GM18861 (cell line): ENCODE results near the gene FGR.
A peak's percentile ranks its signal among the peaks of the same experiment; 100 is the strongest.
"Not testable (repeated sequence)": the region's sequence is repeated elsewhere in the genome, so short reads cannot be mapped to it uniquely, and the experiment has no call there.

Experiments used
- ATAC-seq: cut with Tn5 transposase; IDR thresholded peaks from one replicate; pipeline ENCODE4 v1.9.1; 2021; ENCODE audit not compliant: unreplicated experiment

FGR gene

GRCh38 chr1:27635396-27636142 is 584 bp upstream of the FGR start:
- no peak for ATAC-seq

DNA sequence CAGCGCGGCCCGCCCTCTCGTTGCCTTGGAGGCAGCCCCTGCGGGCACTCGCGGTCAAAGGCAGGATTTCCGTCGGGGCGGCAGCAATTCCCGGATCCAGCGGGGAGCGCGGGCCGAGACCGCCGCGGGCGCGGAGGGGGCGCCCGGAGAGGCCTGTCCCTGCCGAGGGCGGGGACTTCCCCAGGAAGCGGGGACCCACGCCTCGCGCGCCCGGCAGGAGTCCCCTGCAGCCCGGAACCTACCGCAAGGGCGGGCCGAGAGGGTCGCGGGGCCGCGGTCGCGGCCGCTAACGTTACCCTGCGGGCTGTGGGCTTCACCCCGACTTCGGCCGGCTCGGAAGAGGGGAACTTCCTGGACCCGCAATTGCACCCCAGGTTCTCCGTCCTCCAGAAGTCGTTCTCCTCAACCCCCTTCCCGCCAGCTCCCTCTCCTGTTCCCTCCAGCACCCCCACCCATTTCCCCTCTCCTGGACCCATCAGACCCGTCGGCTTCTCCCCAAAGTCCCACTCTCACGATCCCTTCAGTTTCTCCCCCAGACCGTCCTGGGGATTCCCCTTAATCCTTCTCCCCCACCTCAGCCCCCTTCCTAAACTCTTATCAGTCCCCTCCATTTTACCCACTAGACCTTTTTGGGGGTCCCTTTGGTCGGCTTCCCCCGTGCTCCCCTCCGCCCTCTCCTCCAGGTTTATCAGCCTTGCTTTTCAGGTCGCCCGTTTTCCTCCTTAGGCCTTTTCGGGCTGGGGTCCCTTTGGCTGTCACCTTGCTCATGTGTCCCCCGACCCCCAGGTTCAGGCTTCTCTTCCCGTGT is 604 bp downstream of the FGR start:
- no peak for ATAC-seq

GRCh38 chr1:27633640-27634176 is 1.3 kb downstream of the FGR start:
- ATAC-seq = no peak

DNA sequence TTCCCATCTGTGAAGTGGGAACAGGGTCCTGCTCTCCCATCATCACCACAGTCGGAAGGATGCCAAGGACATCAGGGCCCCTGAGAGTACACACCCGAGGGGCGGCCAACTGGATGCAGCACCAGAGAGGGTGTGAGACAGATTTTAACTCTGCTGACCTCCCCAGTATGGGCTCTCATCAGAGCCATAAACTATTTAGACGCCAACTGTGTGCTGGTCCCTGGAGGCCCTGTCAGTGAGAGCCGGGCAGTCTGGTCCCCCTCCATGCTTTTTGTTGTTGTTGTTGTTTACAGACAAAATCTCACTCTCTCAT is 1.7 kb downstream of the FGR start:
- no peak for ATAC-seq

DNA sequence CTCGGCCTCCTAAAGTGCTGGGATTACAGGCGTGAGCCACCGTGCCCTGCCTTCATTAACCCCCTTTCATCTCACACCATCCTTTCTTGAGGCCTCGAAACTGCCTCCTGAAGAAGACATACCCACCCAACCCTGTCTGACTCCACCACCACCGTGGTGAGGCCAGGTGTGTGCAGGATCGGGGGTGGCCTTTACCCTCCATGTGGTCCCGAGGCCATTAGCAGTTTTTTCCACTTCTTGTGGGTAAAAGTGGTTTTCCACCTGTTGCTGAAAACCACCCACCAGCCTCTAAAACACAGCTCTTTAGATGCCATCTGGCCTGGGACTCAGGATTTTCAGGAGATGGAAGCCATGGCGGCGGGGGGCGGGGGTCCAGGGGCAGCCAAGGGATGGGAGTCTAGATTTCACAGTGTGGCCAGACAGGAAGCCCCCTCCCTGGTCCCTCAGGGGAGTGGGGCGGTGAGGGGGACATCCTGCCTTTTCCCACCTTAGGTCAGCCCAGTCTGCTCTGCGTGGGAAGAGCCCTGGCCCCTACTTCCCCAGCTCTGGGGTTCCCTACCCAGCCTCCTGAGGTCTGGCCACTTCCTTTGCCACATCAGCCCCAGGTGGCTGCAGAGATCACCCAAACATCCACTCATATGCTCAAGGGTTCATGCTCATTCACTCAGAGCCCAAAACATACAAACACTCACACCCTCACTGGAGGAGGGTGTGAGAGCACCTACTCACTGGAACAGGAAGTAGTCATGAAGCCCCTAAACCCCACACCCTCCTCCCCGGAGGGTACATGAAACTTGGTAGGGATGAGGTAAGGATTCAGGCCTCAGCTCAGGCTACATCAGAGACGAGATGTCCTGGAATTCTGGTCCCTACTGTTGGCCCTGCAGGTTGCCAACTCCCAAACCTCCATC is 2.3 kb downstream of the FGR start:
- peak; percentile 41 for ATAC-seq

GRCh38 chr1:27630859-27631491 is 4.0 kb downstream of the FGR start:
- ATAC-seq = peak; percentile 27

GRCh38 chr1:27628712-27629111 is 6.3 kb downstream of the FGR start:
- no peak for ATAC-seq

DNA sequence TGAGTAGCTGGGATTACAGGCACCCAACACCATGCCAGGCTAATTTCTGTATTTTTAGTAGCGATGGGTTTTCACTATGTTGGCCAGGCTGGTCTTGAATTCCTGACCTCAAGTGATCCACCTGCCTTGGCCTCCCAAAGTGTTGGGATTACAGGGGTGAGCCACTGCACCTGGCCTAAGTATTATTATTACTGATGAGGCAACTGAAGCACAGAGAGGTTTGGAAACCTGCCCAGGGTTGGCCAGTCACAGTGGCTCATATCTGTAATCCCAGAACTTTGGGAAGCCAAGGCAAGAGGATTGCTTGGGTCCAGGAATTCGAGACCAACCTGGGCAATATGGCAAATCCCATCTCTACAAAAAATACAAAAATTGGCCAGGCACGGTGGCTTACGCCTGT is 7.3 kb downstream of the FGR start:
- ATAC-seq = not testable (repeated sequence)

DNA sequence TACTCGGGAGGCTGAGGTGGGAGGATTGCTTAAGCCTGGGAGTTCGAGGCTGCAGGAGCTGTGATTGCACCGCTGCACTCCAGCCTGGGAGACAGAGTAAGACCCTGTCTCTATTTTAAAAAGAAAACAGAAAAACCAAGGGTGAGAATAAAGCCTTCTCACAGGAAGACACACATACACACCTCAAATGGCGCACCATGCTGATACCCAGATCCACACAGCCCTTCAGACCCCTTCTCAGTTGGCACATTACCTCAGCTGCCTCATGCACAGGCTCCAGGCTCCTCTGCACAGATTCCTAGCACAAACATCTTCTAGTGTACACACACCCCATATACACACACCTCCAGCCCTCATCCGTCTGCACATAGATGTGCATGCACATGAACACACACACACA is 7.9 kb downstream of the FGR start:
- ATAC-seq = no peak

- no peak for ATAC-seq
These were observed 8.7 kb downstream of the FGR start for GRCh38 chr1:27626031-27626935.

DNA sequence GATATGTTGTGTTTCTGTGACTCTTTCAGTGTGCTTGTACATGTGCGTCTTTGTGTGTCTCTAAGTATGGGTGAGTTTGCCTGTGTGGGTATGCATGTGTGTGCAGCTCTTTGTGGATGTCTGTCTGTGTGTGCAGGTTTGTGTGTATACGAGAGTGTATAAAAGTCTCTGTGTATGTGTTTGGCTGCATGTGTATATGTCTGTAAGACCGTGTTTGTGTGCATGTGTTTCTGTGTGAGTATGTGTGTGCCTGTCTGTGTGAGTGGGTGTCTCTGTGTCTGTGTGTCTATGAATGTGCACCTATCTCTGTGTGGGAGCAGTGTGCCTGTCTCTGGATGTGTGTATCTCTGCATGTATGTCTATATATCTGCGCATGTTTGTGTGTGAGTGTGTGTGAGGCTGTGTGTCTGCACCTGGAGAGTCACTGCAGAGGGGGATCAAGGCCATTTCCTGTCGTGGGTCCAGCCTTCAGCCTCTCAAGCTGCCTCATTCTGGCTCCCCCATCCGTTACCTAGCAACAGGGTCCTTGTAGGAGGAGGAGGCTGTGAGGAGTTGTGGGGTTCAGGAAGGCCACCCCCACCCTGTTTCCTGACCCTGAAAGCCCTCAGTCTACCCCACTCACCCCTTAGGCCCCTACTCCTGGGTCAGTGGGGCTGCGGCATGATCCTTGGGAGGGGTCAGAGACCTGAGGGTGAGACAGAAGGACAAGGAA is 10.4 kb downstream of the FGR start:
- no peak for ATAC-seq

GRCh38 chr1:27623327-27624212 is 11.4 kb downstream of the FGR start:
- no peak for ATAC-seq

DNA sequence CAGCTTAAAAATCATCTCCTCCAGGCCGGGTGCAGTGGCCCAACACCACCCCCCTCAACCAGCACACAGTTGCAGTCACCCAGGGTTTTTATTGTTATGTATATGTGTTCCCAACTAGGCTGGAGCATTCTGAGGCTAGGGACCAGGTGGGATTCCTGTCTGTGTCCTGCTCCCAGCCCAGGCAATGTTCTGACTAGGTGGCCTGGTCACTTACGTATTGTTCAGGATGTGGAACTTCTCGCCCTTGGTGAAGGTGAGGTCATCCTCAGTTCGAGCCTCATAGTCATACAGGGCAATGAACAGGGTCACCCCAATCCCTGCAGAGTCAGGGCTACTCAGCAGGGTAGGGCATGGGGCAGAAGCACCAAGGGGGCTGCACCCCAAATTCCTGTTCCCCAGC is 12.2 kb downstream of the FGR start:
- ATAC-seq = no peak

DNA sequence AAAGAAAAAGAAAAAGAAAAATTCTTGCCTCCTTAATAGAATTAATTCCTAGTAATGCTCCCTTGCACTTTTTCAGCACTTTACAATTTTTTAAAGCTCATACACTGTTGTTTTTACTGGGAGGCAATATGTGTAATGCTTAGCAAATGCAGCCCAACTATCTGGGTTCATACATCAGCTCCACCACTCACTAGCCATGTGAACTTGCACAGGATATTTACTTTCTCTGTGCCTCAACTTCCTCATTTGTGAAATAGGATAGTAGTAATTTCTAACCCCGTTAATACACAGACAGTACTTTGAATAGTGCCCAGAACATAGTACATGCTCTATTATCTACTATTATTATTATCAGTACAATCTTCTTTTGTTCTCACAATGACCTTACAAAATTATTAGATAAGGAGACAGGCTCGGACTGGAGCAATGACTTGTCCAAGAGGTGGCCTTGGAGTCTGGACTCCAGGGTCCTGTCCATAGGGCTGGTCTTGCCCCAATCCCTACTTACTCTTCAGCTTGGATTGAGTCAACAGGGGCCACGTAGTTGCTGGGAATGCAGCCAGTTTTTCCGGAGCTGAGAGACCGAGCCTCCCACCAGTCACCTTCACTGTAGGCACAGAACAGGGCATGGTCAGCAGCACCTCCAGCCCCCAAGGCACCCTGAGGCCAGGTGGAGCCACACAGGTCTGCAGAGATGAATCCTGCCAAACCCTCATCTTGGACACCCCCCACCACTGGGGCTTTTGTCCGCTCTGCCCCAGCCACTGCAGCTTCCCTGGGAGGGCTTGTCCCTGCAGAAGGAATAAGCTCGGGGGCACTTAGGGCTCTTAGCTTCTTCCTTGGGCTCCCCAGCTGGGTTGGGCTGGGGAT is 13.7 kb downstream of the FGR start:
- ATAC-seq = no peak

- ATAC-seq = not testable (repeated sequence)
These were observed 15.1 kb downstream of the FGR start for GRCh38 chr1:27619782-27620438.

GRCh38 chr1:27618341-27619082 is 16.5 kb downstream of the FGR start:
- ATAC-seq = no peak
